ENCODE results near the gene MATN1. TPM values are rescaled to one million over a fixed set of nuclear protein-coding genes. Genes with fewer than 3 reads are reported as not detected.
"Not testable (repeated sequence)": the region's sequence is repeated elsewhere in the genome, so short reads cannot be mapped to it uniquely, and the experiment has no call there.

MATN1 gene
- total RNA-seq, 2 experiments from 2014 or later = 0.32 TPM; not detected in 1

- DNase-seq, H3K4me1 Mint-ChIP-seq: not testable (repeated sequence)
- peaks cover 39% of the 10 kb centered on the region for H3K27me3 Mint-ChIP-seq
Observed at GRCh38 chr1:30688516-30688915, 34.9 kb downstream of the MATN1 start.

DNA sequence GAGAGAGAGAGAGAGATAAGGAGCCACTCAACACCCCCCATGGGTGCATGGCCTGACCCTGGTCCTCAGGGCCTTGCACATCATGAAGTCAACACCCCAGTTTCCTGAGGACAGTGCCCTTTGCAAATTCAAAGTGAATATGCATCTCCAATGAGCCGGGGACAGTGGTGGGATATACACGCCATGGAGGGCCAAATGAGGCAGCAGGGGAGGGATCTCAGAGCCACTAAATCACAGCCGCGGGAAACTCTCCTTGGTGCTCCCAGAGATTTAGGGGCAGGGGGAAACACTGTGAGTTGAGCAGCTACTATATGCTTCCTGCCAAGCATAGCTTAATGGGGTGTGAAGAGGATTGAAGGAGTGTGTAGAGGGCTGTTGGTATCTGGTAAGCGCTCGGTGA is 35.5 kb downstream of the MATN1 start:
- H3K36me3 Mint-ChIP-seq = no peaks in the 10 kb centered on the region
- DNase-seq (no peak), ATAC-seq (no peak)
- peaks cover 43% of the 10 kb centered on the region for H3K27me3 Mint-ChIP-seq
- H3K27ac Mint-ChIP-seq = no peak overlapping the region
- H3K9me3 Mint-ChIP-seq (ENCODE audit: low read depth) = no peaks in the 10 kb centered on the region
- no peak overlapping the region for H3K4me3 Mint-ChIP-seq
- peaks cover 3% of the 10 kb centered on the region for H3K4me1 Mint-ChIP-seq
- CTCF ChIA-PET = no interaction called here

More at GRCh38 chr1:30688516-30688915, 34.9 kb downstream of the MATN1 start:
- ATAC-seq; H3K36me3 Mint-ChIP-seq; H3K4me3 Mint-ChIP-seq; H3K9me3 Mint-ChIP-seq (ENCODE audit: low read depth); CTCF ChIA-PET; H3K27ac Mint-ChIP-seq: not testable (repeated sequence)

GRCh38 chr1:30686236-30686935 is 37.0 kb downstream of the MATN1 start:
- Mint-ChIP-seq H3K4me3 (no peak overlapping the region), H3K9me3 (ENCODE audit: low read depth) (no peaks in the 10 kb centered on the region), H3K4me1 (no peaks in the 10 kb centered on the region), H3K27ac (no peak overlapping the region), H3K27me3 (peaks cover 58% of the 10 kb centered on the region), H3K36me3 (no peaks in the 10 kb centered on the region)
- ATAC-seq (no peak), DNase-seq (no peak)
- CTCF ChIA-PET = no interaction called here

DNA sequence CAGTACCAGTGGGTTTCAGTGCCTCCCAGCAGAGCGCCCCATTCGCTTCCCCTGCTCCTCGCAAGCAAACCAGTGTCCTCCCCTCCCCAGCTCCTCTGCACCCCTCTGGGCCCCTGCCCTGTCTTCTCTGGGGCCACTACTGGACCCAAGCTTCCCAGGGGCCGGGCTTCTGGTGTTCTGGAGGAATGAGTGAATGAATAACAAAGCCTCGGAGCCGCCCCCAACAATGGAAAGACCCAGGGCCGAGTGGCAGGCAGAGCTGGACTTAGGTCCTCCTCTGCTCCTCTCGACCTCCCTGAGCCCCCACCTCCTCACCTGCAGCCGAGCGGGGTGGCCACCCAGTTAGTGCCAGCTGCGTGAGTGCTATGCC is 37.6 kb downstream of the MATN1 start:
- no peak for DNase-seq
- no peak overlapping the region for H3K27ac Mint-ChIP-seq
- no peaks in the 10 kb centered on the region for H3K36me3 Mint-ChIP-seq
- no peak overlapping the region for H3K4me3 Mint-ChIP-seq
- no peaks in the 10 kb centered on the region for H3K4me1 Mint-ChIP-seq
- CTCF ChIA-PET = no interaction called here
- no peak for ATAC-seq
- peaks cover 58% of the 10 kb centered on the region for H3K27me3 Mint-ChIP-seq
- no peaks in the 10 kb centered on the region for H3K9me3 Mint-ChIP-seq (ENCODE audit: low read depth)

GRCh38 chr1:30684881-30685795 is 38.2 kb downstream of the MATN1 start:
- Mint-ChIP-seq H3K4me3 (no peak overlapping the region), H3K4me1 (no peaks in the 10 kb centered on the region), H3K27me3 (peaks cover 58% of the 10 kb centered on the region), H3K9me3 (ENCODE audit: low read depth) (peaks cover under 1% of the 10 kb centered on the region), H3K27ac (no peak overlapping the region), H3K36me3 (no peaks in the 10 kb centered on the region)
- CTCF ChIA-PET = no interaction called here
- ATAC-seq = no peak
- no peak for DNase-seq

DNA sequence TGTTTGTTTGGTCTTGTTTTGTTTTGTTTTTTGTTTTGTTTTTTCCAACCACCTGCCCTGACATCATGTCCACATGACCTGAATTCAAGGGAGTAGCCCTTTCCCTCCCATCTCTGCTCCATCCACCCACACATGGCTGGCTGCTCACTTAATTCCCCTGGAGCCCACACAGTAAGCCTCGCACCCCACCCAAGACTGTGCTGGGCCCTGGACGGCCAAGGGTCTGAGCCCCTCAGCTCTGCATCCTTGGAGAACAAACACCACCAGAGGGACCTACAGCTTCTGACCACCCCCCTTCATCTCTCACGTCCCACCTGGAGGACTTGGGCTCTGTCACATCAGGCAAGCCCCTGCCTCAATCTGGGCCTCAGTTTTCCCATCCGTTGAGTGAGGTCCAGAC is 39.1 kb downstream of the MATN1 start:
- DNase-seq = no peak
- CTCF ChIA-PET = no interaction called here
- H3K36me3 Mint-ChIP-seq = no peaks in the 10 kb centered on the region
- H3K27me3 Mint-ChIP-seq = peaks cover 58% of the 10 kb centered on the region
- H3K9me3 Mint-ChIP-seq (ENCODE audit: low read depth) = peaks cover 2% of the 10 kb centered on the region
- H3K4me3 Mint-ChIP-seq = no peak overlapping the region
- no peaks in the 10 kb centered on the region for H3K4me1 Mint-ChIP-seq
- ATAC-seq = no peak
- no peak overlapping the region for H3K27ac Mint-ChIP-seq

- no peak overlapping the region for H3K27ac Mint-ChIP-seq
- no peak for ATAC-seq
- H3K27me3 Mint-ChIP-seq = peaks cover 58% of the 10 kb centered on the region
- CTCF ChIA-PET = interaction anchor here (1.2 kb wide), 1 partner anchor 35 kb away, joined by 3 read pairs; no protein-coding TSS in a partner anchor
- H3K9me3 Mint-ChIP-seq (ENCODE audit: low read depth) = peaks cover 2% of the 10 kb centered on the region
- H3K4me1 Mint-ChIP-seq = no peaks in the 10 kb centered on the region
- H3K4me3 Mint-ChIP-seq = no peak overlapping the region
- no peak for DNase-seq
- no peaks in the 10 kb centered on the region for H3K36me3 Mint-ChIP-seq
Observed at GRCh38 chr1:30683699-30684098, 39.7 kb downstream of the MATN1 start.

DNA sequence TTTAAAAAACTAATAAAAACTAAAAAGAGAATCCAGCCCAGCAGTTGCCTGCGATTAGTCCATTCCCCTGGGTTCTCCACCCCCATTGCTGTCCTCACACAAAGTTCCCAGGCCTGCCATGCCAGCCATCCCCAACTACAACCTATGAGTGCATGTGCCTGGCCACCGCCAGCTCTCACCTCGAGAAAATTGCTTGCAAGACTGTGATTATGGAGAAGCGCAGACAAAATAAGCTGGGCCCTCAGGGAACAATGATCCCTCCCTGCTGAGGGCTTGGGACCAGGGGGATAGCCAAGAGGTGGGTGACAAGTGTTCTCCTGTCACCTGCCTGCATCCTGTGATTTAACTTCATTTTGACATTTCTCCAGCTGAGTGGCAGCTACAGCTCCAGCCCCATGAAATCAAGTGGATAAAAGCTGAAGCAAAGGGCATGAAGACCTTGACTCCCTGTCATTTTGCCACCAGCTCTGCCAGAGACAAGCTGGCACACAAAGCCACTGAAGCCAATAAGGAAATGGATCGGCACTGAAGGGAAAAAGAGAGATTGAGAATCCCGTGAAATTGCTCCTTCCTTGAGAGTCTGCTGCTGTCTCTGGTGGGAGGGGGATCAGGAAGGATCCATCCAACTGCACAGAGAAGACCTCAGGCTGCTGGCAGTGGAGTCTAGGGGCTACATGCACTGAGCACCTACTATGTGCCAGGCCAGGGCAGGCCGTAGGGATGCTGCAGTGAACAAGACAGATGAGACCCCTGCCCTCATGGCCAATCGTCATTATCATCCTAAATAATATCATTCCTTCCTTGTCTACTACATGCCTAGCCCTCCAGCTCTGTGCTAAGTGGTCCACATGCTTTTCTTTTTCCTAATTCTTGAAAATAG is 40.7 kb downstream of the MATN1 start:
- CTCF ChIA-PET = interaction anchor here (1.2 kb wide), 1 partner anchor 36 kb away, joined by 3 read pairs; no protein-coding TSS in a partner anchor
- Mint-ChIP-seq H3K27ac (no peak overlapping the region), H3K4me1 (no peaks in the 10 kb centered on the region), H3K27me3 (peaks cover 57% of the 10 kb centered on the region), H3K9me3 (ENCODE audit: low read depth) (peaks cover 2% of the 10 kb centered on the region), H3K4me3 (no peak overlapping the region), H3K36me3 (no peaks in the 10 kb centered on the region)
- DNase-seq = no peak
- ATAC-seq = no peak

DNA sequence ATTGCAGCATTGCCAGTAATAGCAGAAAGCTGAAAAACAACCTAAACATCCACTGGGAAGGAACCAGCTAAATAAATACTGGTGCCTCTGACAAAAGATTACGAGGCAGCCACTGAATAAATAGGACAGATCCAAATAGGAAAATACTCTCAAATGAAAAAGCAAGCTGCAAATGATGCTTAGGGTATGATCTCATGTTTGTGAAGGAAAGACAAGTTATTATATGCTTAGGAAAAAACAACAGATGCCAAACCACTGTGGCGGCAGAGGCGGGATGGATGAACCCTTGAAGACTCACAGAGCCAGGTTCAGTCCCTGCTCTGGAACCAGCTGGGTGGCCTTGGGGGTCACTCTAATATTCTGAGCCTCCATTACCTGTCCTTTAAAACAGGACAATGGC is 41.6 kb downstream of the MATN1 start:
- Mint-ChIP-seq H3K4me3 (no peak overlapping the region), H3K4me1 (no peaks in the 10 kb centered on the region), H3K36me3 (no peaks in the 10 kb centered on the region), H3K9me3 (ENCODE audit: low read depth) (peaks cover 2% of the 10 kb centered on the region), H3K27ac (no peak overlapping the region), H3K27me3 (peaks cover 49% of the 10 kb centered on the region)
- ATAC-seq = no peak
- CTCF ChIA-PET = no interaction called here
- no peak for DNase-seq

- Mint-ChIP-seq H3K36me3 (no peaks in the 10 kb centered on the region), H3K4me1 (no peaks in the 10 kb centered on the region), H3K4me3 (no peak overlapping the region), H3K9me3 (ENCODE audit: low read depth) (peaks cover 2% of the 10 kb centered on the region), H3K27ac (no peak overlapping the region), H3K27me3 (peaks cover 41% of the 10 kb centered on the region)
- ATAC-seq (no peak), DNase-seq (no peak)
- CTCF ChIA-PET = interaction anchor here (0.7 kb wide), 1 partner anchor 38 kb away, joined by 3 read pairs; no protein-coding TSS in a partner anchor
Observed at GRCh38 chr1:30680879-30681278, 42.5 kb downstream of the MATN1 start.

DNA sequence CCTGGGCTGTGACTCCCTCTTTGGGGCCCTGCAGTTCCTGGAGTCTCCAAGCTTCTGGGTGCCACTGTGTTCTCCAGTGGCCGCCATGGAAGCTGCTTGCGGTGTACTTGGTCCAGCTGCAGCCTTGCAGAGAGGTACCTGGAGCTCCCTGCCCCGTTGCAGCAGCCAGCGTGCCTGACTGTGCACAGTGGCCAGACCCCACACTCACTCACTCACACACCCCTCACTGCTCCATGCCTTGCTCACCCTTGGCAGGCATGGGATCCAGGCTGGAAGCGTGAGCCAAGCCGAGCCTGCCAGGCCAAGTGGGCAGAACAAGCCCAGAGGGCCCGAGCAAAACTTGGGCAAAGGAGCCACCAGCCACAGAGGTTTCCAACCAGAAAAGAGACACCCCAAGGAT is 43.0 kb downstream of the MATN1 start:
- Mint-ChIP-seq H3K27me3 (peaks cover 42% of the 10 kb centered on the region), H3K36me3 (no peaks in the 10 kb centered on the region), H3K9me3 (ENCODE audit: low read depth) (peaks cover 2% of the 10 kb centered on the region), H3K4me1 (no peaks in the 10 kb centered on the region), H3K27ac (no peak overlapping the region), H3K4me3 (no peak overlapping the region)
- DNase-seq = no peak
- CTCF ChIA-PET = interaction anchor here (0.7 kb wide), 1 partner anchor 38 kb away, joined by 3 read pairs; no protein-coding TSS in a partner anchor
- ATAC-seq = no peak

DNA sequence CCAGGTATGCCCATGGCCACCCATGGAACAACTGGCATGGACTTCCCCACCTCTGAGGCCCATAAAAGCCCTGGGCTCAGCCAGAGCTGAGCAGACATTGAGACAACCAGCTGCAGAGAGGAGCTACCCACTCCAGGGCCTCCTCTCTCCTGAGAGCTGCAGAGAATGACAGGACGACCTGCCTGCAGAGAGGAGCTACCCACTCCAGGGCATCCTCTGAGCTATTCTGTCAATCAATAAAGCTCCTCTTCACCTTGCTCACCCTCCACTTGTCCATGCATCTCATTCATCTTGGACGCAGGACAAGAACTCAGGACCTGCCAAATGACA is 43.4 kb downstream of the MATN1 start:
- Mint-ChIP-seq H3K27me3 (peaks cover 39% of the 10 kb centered on the region), H3K9me3 (ENCODE audit: low read depth) (peaks cover 2% of the 10 kb centered on the region), H3K36me3 (no peaks in the 10 kb centered on the region), H3K4me3 (no peak overlapping the region), H3K4me1 (no peaks in the 10 kb centered on the region), H3K27ac (no peak overlapping the region)
- no peak for DNase-seq
- CTCF ChIA-PET = no interaction called here
- ATAC-seq = no peak

- no peak for ATAC-seq
- CTCF ChIA-PET = no interaction called here
- H3K27me3 Mint-ChIP-seq = peaks cover 33% of the 10 kb centered on the region
- H3K36me3 Mint-ChIP-seq = no peaks in the 10 kb centered on the region
- no peaks in the 10 kb centered on the region for H3K4me1 Mint-ChIP-seq
- peaks cover 2% of the 10 kb centered on the region for H3K9me3 Mint-ChIP-seq (ENCODE audit: low read depth)
- H3K4me3 Mint-ChIP-seq = no peak overlapping the region
- no peak for DNase-seq
- no peak overlapping the region for H3K27ac Mint-ChIP-seq
Observed at GRCh38 chr1:30679201-30679975, 44.0 kb downstream of the MATN1 start.
